Activated B cell treated with CpG ODN at 0.5 μM for 24 hours (primary cell): ENCODE measurements around the gene PAIP2B. TPM values are rescaled to one million over a fixed set of nuclear protein-coding genes. Genes with fewer than 3 reads are reported as not detected.

ENCODE experiments used
- ATAC-seq: fragments of 200-7000 bp; cut with Tn5 transposase; one replicate; pipeline ENCODE4 v1.10.0; 2021; ENCODE audit warnings: low read depth, mild to moderate bottlenecking, moderate library complexity
- CTCF ChIA-PET: fragments of 350-600 bp; sonication (Branson Sonifier 250); formaldehyde crosslinking; loops from one replicate; lab custom pipeline; 2021; ENCODE audit warnings: antibody characterized with exemption; lab: Charles Lee
- POLR2A ChIA-PET: fragments of 350-600 bp; sonication (Branson Sonifier 250); formaldehyde crosslinking; loops from one replicate; lab custom pipeline; 2021; ENCODE audit warnings: antibody characterized with exemption; lab: Charles Lee
- DNase-seq: peaks from one replicate; pipeline ENCODE4 v3.0.0; 2022
- H3K27ac Mint-ChIP-seq: one replicate; pipeline ENCODE4 v1.8.0; 2020; ENCODE audit warnings: mixed read lengths
- H3K27me3 Mint-ChIP-seq: one replicate; pipeline ENCODE4 v1.8.0; 2021; ENCODE audit warnings: mixed read lengths
- H3K36me3 Mint-ChIP-seq: one replicate; pipeline ENCODE4 v1.8.0; 2021; ENCODE audit warnings: low read depth, mixed read lengths
- H3K4me1 Mint-ChIP-seq: one replicate; pipeline ENCODE4 v1.8.0; 2021; ENCODE audit warnings: mixed read lengths
- H3K4me3 Mint-ChIP-seq: one replicate; pipeline ENCODE4 v1.8.0; 2020; ENCODE audit warnings: mild to moderate bottlenecking, mixed read lengths
- H3K9me3 Mint-ChIP-seq: one replicate; pipeline ENCODE4 v1.8.0; 2020; ENCODE audit warnings: mixed read lengths
- CTCF ChIP-seq: fragments of 200-600 bp; IDR thresholded peaks from one replicate; pipeline ENCODE4 v1.8.0; 2022; ENCODE audit warnings: antibody characterized with exemption, mild to moderate bottlenecking
- intact Hi-C: fragments of 100-400 bp; cut with micrococcal nuclease; formaldehyde crosslinking; loops from one replicate; pipeline ENCODE4 v1.15.1; 2024
- total RNA-seq: library from RNA; stranded (reverse); gene quantifications from 2 replicates; pipeline ENCODE4 v1.2.3, GENCODE V29; 2022

PAIP2B gene
- total RNA-seq, 1 donor from 2014 or later = 3.7 TPM

DNA sequence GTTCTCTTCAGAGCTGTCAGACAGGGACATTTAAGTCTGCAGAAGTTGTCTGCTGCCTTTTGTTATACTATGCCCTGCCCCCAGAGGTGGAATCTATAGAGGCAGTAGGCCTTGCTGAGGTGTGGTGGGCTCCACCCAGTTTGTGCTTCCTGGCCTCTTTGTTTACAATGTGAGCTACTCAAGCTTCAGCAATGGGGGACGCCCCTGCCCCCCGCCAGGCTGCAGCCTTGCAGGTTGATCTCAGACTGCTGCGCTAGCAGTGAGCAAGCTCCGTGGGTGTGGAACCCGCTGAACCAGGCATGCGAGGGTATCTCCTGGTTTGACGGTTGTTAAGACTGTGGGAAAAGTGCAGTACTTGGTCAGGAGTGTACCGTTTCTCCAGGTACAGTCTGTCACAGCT, 24.0 kb upstream of the PAIP2B start:
- TF ChIP-seq CTCF = no peak
- ATAC-seq = no peak
- H3K36me3 Mint-ChIP-seq = no peaks in the 10 kb centered on the region
- no peak overlapping the region for H3K4me3 Mint-ChIP-seq
- ChIA-PET POLR2A (no interaction called here), CTCF (no interaction called here)
- no peak overlapping the region for H3K27ac Mint-ChIP-seq
- DNase-seq = no peak
- peaks cover 6% of the 10 kb centered on the region for H3K4me1 Mint-ChIP-seq
- peaks cover 4% of the 10 kb centered on the region for H3K9me3 Mint-ChIP-seq
- intact Hi-C loops = no loop called here
- H3K27me3 Mint-ChIP-seq = peaks cover 22% of the 10 kb centered on the region

GRCh38 chr2:71244302-71244660, 17.4 kb upstream of the PAIP2B start:
- no peak overlapping the region for H3K4me3 Mint-ChIP-seq
- peaks cover 11% of the 10 kb centered on the region for H3K27me3 Mint-ChIP-seq
- peaks cover 2% of the 10 kb centered on the region for H3K9me3 Mint-ChIP-seq
- POLR2A ChIA-PET = no interaction called here
- CTCF ChIA-PET = no interaction called here
- ATAC-seq (no peak), DNase-seq (no peak)
- no peak for TF ChIP-seq CTCF
- no peak overlapping the region for H3K27ac Mint-ChIP-seq
- H3K4me1 Mint-ChIP-seq = peaks cover 13% of the 10 kb centered on the region
- H3K36me3 Mint-ChIP-seq = no peaks in the 10 kb centered on the region
- intact Hi-C loops = no loop called here

DNA sequence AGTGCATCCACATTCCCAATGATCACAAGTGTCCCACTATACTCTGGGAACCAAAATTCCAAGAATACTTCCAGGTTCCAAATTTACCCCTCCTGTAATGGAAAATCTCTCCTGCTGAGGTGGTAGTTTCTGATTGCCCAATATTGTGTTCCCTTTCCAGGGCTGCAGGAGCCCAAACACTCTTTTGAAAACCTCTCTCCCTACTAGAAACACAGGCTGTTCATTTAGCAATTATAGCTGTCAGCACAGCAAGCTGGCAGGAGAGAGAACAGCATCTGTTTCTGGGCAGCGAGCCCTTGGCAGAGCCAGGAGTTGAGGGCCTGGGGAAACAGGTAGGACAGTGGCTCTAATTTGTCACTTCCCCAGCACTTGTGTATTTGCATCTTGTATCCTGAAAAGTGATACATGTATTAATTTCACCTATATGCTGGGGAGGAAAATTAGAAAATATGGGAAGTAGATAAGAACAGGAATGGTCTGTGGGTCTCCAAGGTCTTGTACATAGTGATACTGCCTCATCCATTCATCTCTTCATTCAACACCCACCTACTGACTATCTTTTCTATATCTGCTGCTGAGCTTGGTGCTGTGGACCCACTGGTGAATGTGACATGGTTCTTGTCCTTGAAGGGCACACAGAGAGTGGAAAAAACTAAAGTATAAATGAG, 16.9 kb upstream of the PAIP2B start:
- intact Hi-C loops = no loop called here
- TF ChIP-seq CTCF = no peak
- H3K27me3 Mint-ChIP-seq = peaks cover 11% of the 10 kb centered on the region
- no peaks in the 10 kb centered on the region for H3K36me3 Mint-ChIP-seq
- ChIA-PET CTCF (no interaction called here), POLR2A (no interaction called here)
- peaks cover 13% of the 10 kb centered on the region for H3K4me1 Mint-ChIP-seq
- ATAC-seq = no peak
- H3K9me3 Mint-ChIP-seq = peaks cover 2% of the 10 kb centered on the region
- H3K27ac Mint-ChIP-seq = no peak overlapping the region
- no peak overlapping the region for H3K4me3 Mint-ChIP-seq
- DNase-seq = no peak

- no peak for TF ChIP-seq CTCF
- intact Hi-C loops = no loop called here
- Mint-ChIP-seq H3K4me3 (no peak overlapping the region), H3K4me1 (peaks cover 19% of the 10 kb centered on the region), H3K27me3 (peaks cover 5% of the 10 kb centered on the region), H3K36me3 (no peaks in the 10 kb centered on the region), H3K27ac (no peak overlapping the region), H3K9me3 (no peaks in the 10 kb centered on the region)
- POLR2A ChIA-PET = no interaction called here
- CTCF ChIA-PET = no interaction called here
- DNase-seq (no peak), ATAC-seq (no peak)
Observed at GRCh38 chr2:71240794-71241193, 13.9 kb upstream of the PAIP2B start.

DNA sequence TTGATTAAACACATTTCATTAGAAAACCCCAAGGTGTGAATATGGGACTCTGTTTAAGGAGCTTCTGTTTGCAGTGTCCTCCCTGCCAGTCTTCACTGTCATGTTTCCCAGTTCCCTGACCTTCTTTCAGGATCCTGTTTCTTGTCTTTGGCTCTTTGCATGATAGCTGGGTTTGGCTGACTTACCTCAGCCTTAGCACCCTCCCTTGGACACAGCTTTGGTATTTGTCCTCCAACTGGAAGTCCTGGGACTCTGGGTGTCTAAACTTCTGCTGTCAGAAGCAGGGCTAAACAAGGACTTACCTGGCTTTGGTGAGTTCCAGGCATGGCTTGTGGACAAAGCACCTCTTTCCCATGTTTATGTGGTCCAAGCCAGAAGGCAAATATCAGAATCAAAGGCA, 11.2 kb upstream of the PAIP2B start:
- H3K27me3 Mint-ChIP-seq = peaks cover 5% of the 10 kb centered on the region
- intact Hi-C loops = no loop called here
- DNase-seq (no peak), ATAC-seq (no peak)
- no peaks in the 10 kb centered on the region for H3K36me3 Mint-ChIP-seq
- no peaks in the 10 kb centered on the region for H3K9me3 Mint-ChIP-seq
- peaks cover 30% of the 10 kb centered on the region for H3K4me1 Mint-ChIP-seq
- H3K27ac Mint-ChIP-seq = no peak overlapping the region
- CTCF ChIA-PET = no interaction called here
- no peak for TF ChIP-seq CTCF
- POLR2A ChIA-PET = no interaction called here
- H3K4me3 Mint-ChIP-seq = no peak overlapping the region
